PC-3 (cell line): ENCODE data around the gene DNTT.

Experiments used
- CTCF ChIP-seq: fragments of 300-600 bp; sonication (generic); conservative IDR thresholded peaks from 2 replicates; pipeline ENCODE4 v1.5.1; 2017; ENCODE audit warnings: antibody characterized with exemption, low read depth, mild to moderate bottlenecking, low read length
- EZH2 ChIP-seq: fragments of 300-600 bp; sonication (generic); IDR thresholded peaks from one replicate; pipeline ENCODE4 v1.6.1; 2017; ENCODE audit warnings: antibody characterized with exemption, mild to moderate bottlenecking, low read length; ENCODE audit not compliant: unreplicated experiment
- EZH2phosphoT487 ChIP-seq: fragments of 300-600 bp; sonication (generic); IDR thresholded peaks from 2 replicates; pipeline ENCODE4 v1.6.1; 2018; ENCODE audit warnings: mild to moderate bottlenecking, antibody characterized with exemption, low read length, borderline replicate concordance

GRCh38 chr10:96310321-96310669 lies 6.1 kb downstream of the DNTT start:
- TF ChIP-seq CTCF, result no peak
- no peak for TF ChIP-seq EZH2
- TF ChIP-seq EZH2phosphoT487, result no peak
